ENCODE measurements around the gene SHROOM1.
A peak's percentile ranks its signal among the peaks of the same experiment; 100 is the strongest.
"Not testable (repeated sequence)": the region's sequence is repeated elsewhere in the genome, so short reads cannot be mapped to it uniquely, and the experiment has no call there.

Gene SHROOM1

GRCh38 chr5:132866342-132867045 is 36.0 kb upstream of the SHROOM1 start, which contains the start of the genes GDF9 and UQCRQ:
GDF9 (minus strand) TSS chr5:132866469; CDS start chr5:132864533, 1,936 bp downstream.
UQCRQ (plus strand) TSS chr5:132866642; CDS start chr5:132866882, 240 bp downstream.
- Histone ChIP-seq H2AFZ (ENCODE audit: low read depth, low read length) (peak within 1 kb of the TSS; percentile 47), H3K9me3 (ENCODE audit: low read length) (no peaks in the 10 kb centered on the region), H3K36me3 (ENCODE audit: insufficient read depth, low read length) (peaks cover 21% of the 10 kb centered on the region), H3K27me3 (ENCODE audit: insufficient read depth, low read length) (no peaks in the 10 kb centered on the region), H3K4me1 (ENCODE audit: insufficient read depth, low read length) (peaks cover 8% of the 10 kb centered on the region), H3K4me3 (ENCODE audit: low read length) (peak within 1 kb of the TSS; percentile 75)

DNA sequence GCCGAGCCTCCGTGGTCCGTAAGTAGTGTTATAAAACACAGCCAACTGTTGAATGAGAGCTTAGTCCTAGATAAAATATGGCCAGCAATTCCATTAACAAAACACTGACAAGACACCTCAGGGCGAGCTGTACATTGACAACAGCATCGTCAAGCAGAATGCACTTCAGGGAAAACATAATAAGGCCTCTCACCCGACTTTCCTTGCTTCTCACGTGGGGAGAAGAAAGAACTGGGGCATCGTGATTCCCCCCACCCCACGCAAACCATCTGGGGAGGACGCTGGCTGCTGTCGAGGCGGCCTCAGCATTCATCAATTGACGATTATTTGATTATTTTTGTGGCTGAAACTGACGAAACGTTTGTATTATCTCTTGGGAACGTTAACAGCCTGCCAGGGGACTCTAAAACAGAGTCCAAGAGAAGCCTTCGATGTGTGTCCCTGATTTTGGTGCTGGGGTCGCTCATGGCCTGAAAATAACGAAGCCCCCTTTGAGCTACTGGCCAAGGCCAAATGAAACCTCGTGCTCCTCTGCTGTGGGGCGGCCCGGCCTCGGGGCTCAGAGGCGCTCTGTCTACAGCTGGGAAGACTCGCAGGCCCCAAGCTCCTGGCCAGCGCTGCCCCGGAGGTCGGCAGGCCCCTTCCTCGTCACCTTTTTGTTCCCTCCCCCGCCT is 35.4 kb upstream of the SHROOM1 start:
- peaks cover 21% of the 10 kb centered on the region for H3K36me3 ChIP-seq (ENCODE audit: insufficient read depth, low read length)
- peaks cover 8% of the 10 kb centered on the region for H3K4me1 ChIP-seq (ENCODE audit: insufficient read depth, low read length)
- H3K27me3 ChIP-seq (ENCODE audit: insufficient read depth, low read length) = no peaks in the 10 kb centered on the region
- H2AFZ ChIP-seq (ENCODE audit: low read depth, low read length) = peak overlapping the region; percentile 47
- H3K9me3 ChIP-seq (ENCODE audit: low read length) = no peaks in the 10 kb centered on the region
- H3K4me3 ChIP-seq (ENCODE audit: low read length) = peak overlapping the region; percentile 75

DNA sequence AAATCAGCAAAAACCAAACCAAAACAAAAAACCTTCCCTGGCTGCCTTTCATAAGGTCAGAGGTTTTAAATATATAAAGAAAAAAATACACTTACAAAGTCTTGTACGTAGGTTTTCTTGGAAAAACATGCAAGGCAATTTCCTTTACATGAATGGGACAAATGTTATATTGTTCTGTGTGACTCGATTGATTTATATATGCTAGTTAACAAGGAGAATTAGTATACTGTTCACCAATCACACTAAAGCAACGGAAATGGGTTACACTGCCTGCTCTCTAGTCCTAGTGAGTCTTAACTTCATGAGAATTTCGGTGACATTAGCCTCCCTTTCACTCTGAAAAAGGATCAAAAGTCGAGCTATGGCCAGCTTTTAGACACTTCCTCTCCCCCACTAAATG is 30.3 kb upstream of the SHROOM1 start:
- H3K27me3 ChIP-seq (ENCODE audit: insufficient read depth, low read length) = no peaks in the 10 kb centered on the region
- no peaks in the 10 kb centered on the region for H3K9me3 ChIP-seq (ENCODE audit: low read length)
- H3K36me3 ChIP-seq (ENCODE audit: insufficient read depth, low read length) = no peaks in the 10 kb centered on the region
- no peak overlapping the region for H3K4me3 ChIP-seq (ENCODE audit: low read length)
- H2AFZ ChIP-seq (ENCODE audit: low read depth, low read length) = no peak overlapping the region
- no peaks in the 10 kb centered on the region for H3K4me1 ChIP-seq (ENCODE audit: insufficient read depth, low read length)

DNA sequence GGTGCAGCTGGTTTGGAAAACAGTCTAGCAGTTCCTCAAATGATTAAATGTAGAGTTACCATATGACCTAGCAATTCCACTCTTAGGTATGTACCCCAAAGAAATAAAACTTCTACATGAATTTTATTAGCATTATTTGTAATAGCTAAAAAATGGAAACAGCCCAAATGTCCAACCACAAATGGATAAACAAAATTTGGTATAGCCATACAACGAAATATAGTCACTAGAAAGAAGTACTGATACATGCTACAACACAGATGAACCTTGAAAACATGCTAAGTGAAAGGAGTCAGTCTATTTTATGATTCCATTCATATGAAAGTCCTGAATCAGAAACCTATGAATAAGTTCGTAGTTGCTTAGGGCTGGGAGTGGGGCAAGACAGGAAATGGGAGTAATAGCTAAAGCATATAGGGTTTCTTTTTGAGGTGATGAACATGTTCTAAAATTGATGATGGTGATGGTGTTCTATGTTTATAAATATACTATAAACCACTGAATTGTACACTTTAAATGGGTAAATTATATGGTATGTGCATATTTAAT is 29.5 kb upstream of the SHROOM1 start:
- H3K4me1 ChIP-seq (ENCODE audit: insufficient read depth, low read length) = no peaks in the 10 kb centered on the region
- H3K36me3 ChIP-seq (ENCODE audit: insufficient read depth, low read length) = no peaks in the 10 kb centered on the region
- no peaks in the 10 kb centered on the region for H3K9me3 ChIP-seq (ENCODE audit: low read length)
- H2AFZ ChIP-seq (ENCODE audit: low read depth, low read length) = no peak overlapping the region
- H3K27me3 ChIP-seq (ENCODE audit: insufficient read depth, low read length) = no peaks in the 10 kb centered on the region
- no peak overlapping the region for H3K4me3 ChIP-seq (ENCODE audit: low read length)

- no peak overlapping the region for H3K4me3 ChIP-seq (ENCODE audit: low read length)
- no peaks in the 10 kb centered on the region for H3K27me3 ChIP-seq (ENCODE audit: insufficient read depth, low read length)
- no peaks in the 10 kb centered on the region for H3K9me3 ChIP-seq (ENCODE audit: low read length)
- H3K4me1 ChIP-seq (ENCODE audit: insufficient read depth, low read length) = no peaks in the 10 kb centered on the region
- H2AFZ ChIP-seq (ENCODE audit: low read depth, low read length) = no peak overlapping the region
- no peaks in the 10 kb centered on the region for H3K36me3 ChIP-seq (ENCODE audit: insufficient read depth, low read length)
Measured at GRCh38 chr5:132856011-132856410, 25.6 kb upstream of the SHROOM1 start.

DNA sequence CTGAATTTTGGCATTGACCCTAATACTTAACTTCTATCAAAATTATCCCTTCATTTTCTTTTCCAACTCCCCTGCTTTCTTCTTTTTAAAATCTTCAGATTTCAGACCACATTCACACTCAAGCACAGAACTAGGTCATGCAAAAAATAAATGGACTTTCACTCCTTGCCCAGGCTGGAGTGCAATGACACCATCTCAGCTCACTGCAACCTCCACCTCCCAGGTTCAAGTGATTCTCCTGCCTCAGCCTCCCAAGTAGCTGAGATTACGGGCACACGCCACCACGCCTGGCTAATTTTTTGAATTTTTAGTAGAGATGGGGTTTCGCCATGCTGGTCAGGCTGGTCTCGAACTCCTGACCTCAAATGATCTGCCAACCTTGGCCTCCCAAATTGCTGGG is 24.5 kb upstream of the SHROOM1 start:
- not testable (repeated sequence) for H3K27me3 ChIP-seq (ENCODE audit: insufficient read depth, low read length)

DNA sequence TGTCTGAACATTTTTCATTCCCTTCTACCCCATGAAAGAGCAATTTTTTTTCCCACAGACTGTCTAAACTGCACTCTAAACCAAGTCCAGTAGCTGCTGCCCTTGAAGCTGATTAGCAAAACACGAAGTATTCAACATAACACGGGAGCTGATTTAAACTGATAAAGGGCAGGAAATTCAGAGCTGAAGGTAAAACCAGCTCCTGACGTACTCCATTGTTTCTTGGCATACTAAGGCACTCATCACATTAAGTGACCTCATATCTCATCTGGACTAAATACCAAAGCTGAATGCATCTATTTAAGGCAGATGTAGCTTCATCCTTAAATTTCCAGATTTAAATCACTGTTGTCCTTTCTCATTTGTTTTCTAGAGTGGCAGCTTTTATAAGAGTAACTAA is 23.9 kb upstream of the SHROOM1 start:
- H3K4me1 ChIP-seq (ENCODE audit: insufficient read depth, low read length) = no peaks in the 10 kb centered on the region
- H2AFZ ChIP-seq (ENCODE audit: low read depth, low read length) = no peak overlapping the region
- no peaks in the 10 kb centered on the region for H3K36me3 ChIP-seq (ENCODE audit: insufficient read depth, low read length)
- H3K4me3 ChIP-seq (ENCODE audit: low read length) = no peak overlapping the region
- H3K27me3 ChIP-seq (ENCODE audit: insufficient read depth, low read length) = peaks cover 6% of the 10 kb centered on the region
- H3K9me3 ChIP-seq (ENCODE audit: low read length) = no peaks in the 10 kb centered on the region

More for the DNA sequence above, 24.5 kb upstream of the SHROOM1 start:
- not testable (repeated sequence) for H3K9me3 ChIP-seq (ENCODE audit: low read length); H3K36me3 ChIP-seq (ENCODE audit: insufficient read depth, low read length); H3K4me3 ChIP-seq (ENCODE audit: low read length); H3K4me1 ChIP-seq (ENCODE audit: insufficient read depth, low read length); H2AFZ ChIP-seq (ENCODE audit: low read depth, low read length)

DNA sequence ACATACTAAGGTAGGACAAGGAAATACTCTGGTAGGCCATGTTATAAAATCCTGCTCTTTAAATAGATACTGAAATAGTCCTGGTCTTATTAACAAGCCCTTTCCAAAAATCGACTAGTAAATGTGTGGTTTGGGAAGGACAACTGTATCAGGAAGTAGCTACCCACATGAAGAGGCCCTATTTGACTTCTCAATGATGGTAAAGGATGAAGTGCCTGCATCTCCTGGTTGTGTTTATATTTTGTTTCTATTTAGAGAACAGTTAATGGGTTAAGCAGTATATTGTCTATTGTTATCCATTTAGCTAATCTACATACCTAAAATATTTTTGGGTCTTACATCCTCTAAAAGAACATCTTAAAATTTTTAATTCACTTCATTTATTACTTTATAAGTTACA is 23.3 kb upstream of the SHROOM1 start:
- H3K9me3 ChIP-seq (ENCODE audit: low read length) = no peaks in the 10 kb centered on the region
- H3K4me3 ChIP-seq (ENCODE audit: low read length) = no peak overlapping the region
- H3K36me3 ChIP-seq (ENCODE audit: insufficient read depth, low read length) = no peaks in the 10 kb centered on the region
- H3K27me3 ChIP-seq (ENCODE audit: insufficient read depth, low read length) = peaks cover 11% of the 10 kb centered on the region
- no peaks in the 10 kb centered on the region for H3K4me1 ChIP-seq (ENCODE audit: insufficient read depth, low read length)
- no peak overlapping the region for H2AFZ ChIP-seq (ENCODE audit: low read depth, low read length)

GRCh38 chr5:132853323-132853722 is 22.9 kb upstream of the SHROOM1 start:
- no peak overlapping the region for H3K4me3 ChIP-seq (ENCODE audit: low read length)
- no peaks in the 10 kb centered on the region for H3K9me3 ChIP-seq (ENCODE audit: low read length)
- no peaks in the 10 kb centered on the region for H3K4me1 ChIP-seq (ENCODE audit: insufficient read depth, low read length)
- peaks cover 11% of the 10 kb centered on the region for H3K27me3 ChIP-seq (ENCODE audit: insufficient read depth, low read length)
- H3K36me3 ChIP-seq (ENCODE audit: insufficient read depth, low read length) = no peaks in the 10 kb centered on the region
- H2AFZ ChIP-seq (ENCODE audit: low read depth, low read length) = no peak overlapping the region

DNA sequence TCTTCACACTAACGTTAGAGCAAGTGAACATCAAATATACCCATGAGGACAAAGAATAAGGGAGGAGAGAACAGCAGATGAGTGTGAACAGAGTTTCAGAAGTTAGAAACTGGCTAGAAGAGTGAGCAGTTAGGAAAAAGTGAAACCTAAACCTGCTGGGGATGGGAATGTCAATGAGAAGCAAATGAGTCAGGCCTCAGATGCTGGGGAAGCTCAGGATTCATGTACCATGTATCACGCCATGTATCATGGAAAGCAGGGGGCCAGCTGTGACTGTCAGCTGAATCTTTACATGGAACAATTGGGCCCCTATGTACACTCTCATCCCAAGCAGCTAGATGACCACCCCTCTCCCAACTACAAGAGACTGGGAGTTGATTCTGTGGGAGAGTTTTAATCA is 19.6 kb upstream of the SHROOM1 start:
- Histone ChIP-seq H3K4me1 (ENCODE audit: insufficient read depth, low read length) (no peaks in the 10 kb centered on the region), H3K9me3 (ENCODE audit: low read length) (no peaks in the 10 kb centered on the region), H3K27me3 (ENCODE audit: insufficient read depth, low read length) (peaks cover 11% of the 10 kb centered on the region)

GRCh38 chr5:132849347-132849746 is 18.9 kb upstream of the SHROOM1 start:
- Histone ChIP-seq H3K4me1 (ENCODE audit: insufficient read depth, low read length) (no peaks in the 10 kb centered on the region), H2AFZ (ENCODE audit: low read depth, low read length) (no peak overlapping the region), H3K36me3 (ENCODE audit: insufficient read depth, low read length) (no peaks in the 10 kb centered on the region), H3K4me3 (ENCODE audit: low read length) (no peak overlapping the region), H3K27me3 (ENCODE audit: insufficient read depth, low read length) (peaks cover 13% of the 10 kb centered on the region), H3K9me3 (ENCODE audit: low read length) (no peaks in the 10 kb centered on the region)

More for the DNA sequence above, 19.6 kb upstream of the SHROOM1 start:
- no peak overlapping the region for H3K4me3 ChIP-seq (ENCODE audit: low read length)
- H2AFZ ChIP-seq (ENCODE audit: low read depth, low read length) = no peak overlapping the region
- H3K36me3 ChIP-seq (ENCODE audit: insufficient read depth, low read length) = no peaks in the 10 kb centered on the region

DNA sequence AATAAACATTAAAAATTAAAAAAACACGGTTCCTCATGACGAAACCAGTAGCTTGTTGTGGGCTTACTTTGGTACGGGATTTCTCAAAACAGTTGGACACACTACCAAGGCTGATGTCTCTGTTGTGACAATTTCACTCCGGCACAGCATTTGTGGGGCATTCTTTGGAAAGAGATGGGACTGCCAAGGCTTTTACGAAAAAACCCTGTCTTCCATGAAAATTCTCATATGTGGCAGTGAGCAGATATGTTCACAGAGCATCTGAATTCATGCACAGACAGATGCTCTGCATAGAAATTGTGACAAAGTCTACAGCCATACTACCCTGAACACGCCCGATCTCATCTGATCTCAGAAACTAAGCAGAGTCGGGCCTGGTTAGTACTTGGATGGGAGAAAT is 17.8 kb upstream of the SHROOM1 start:
- Histone ChIP-seq H2AFZ (ENCODE audit: low read depth, low read length) (no peak overlapping the region), H3K27me3 (ENCODE audit: insufficient read depth, low read length) (peaks cover 13% of the 10 kb centered on the region), H3K4me1 (ENCODE audit: insufficient read depth, low read length) (no peaks in the 10 kb centered on the region), H3K4me3 (ENCODE audit: low read length) (no peak overlapping the region), H3K9me3 (ENCODE audit: low read length) (no peaks in the 10 kb centered on the region), H3K36me3 (ENCODE audit: insufficient read depth, low read length) (no peaks in the 10 kb centered on the region)

- Histone ChIP-seq H3K27me3 (ENCODE audit: insufficient read depth, low read length) (peaks cover 25% of the 10 kb centered on the region), H3K4me1 (ENCODE audit: insufficient read depth, low read length) (peaks cover 5% of the 10 kb centered on the region), H2AFZ (ENCODE audit: low read depth, low read length) (no peak overlapping the region), H3K4me3 (ENCODE audit: low read length) (no peak overlapping the region), H3K36me3 (ENCODE audit: insufficient read depth, low read length) (no peaks in the 10 kb centered on the region), H3K9me3 (ENCODE audit: low read length) (no peaks in the 10 kb centered on the region)
Measured at GRCh38 chr5:132841305-132841704, 10.9 kb upstream of the SHROOM1 start.
